H1 (cell line): ENCODE data around the gene EVI2B.

Experiments used
- ASH2L ChIP-seq: fragments of 200-600, 300-600 bp; sonication (generic); IDR thresholded peaks from one replicate; pipeline ENCODE4 v1.7.1; 2017; ENCODE audit warnings: low read length
- BRCA1 ChIP-seq: IDR thresholded peaks from 2 replicates; pipeline ENCODE4 v1.6.1; 2012; ENCODE audit warnings: low read depth, low read length, improper control_type of control experiment
- CBX8 ChIP-seq: fragments of 300-800, 300-1000 bp; sonication (generic); IDR thresholded peaks from 2 replicates; pipeline ENCODE4 v1.7.1; 2016; ENCODE audit warnings: low read depth, low read length, borderline replicate concordance
- CTCF ChIP-seq, 3 experiments: IDR thresholded peaks; 1 replicate in 2 of 3; 2 replicates in 1 of 3; pipeline versions ENCODE4 v1.5.1 to v1.6.1; 2011; ENCODE audit warnings: low read length in 3 of 3, mild to moderate bottlenecking in 3 of 3, inconsistent platforms in 2 of 3, low read depth in 1 of 3, moderate library complexity in 1 of 3; ENCODE audit not compliant: insufficient read depth in 1 of 3; ENCODE audit errors: control extremely low read depth in 1 of 3
- EP300 ChIP-seq, 2 experiments: IDR thresholded peaks; 1 replicate in 1 of 2; 2 replicates in 1 of 2; pipeline ENCODE4 v1.6.1; 2011 to 2012; ENCODE audit warnings: low read depth in 2 of 2, low read length in 2 of 2, mild to moderate bottlenecking in 2 of 2, borderline replicate concordance in 1 of 2, inconsistent platforms in 1 of 2, moderate library complexity in 1 of 2
- HDAC6 ChIP-seq: IDR thresholded peaks from one replicate; pipeline ENCODE4 v1.7.1; 2012; ENCODE audit warnings: low read depth, mild to moderate bottlenecking, inconsistent platforms, low read length, moderate library complexity
- RAD21 ChIP-seq, 2 experiments: IDR thresholded peaks in 1 of 2; conservative IDR thresholded peaks in 1 of 2; 2 replicates each; pipeline ENCODE4 v1.6.1; 2011; ENCODE audit warnings: low read depth in 2 of 2, low read length in 2 of 2, improper control_type of control experiment in 1 of 2, inconsistent platforms in 1 of 2, mild to moderate bottlenecking in 1 of 2, moderate library complexity in 1 of 2
- RBBP5 ChIP-seq: IDR thresholded peaks from 2 replicates; pipeline ENCODE4 v1.7.1; 2012; ENCODE audit warnings: low read depth, mild to moderate bottlenecking, inconsistent platforms, low read length, moderate library complexity, borderline replicate concordance
- TEAD4 ChIP-seq: IDR thresholded peaks from 2 replicates; pipeline ENCODE4 v1.6.1; 2012; ENCODE audit warnings: low read depth, low read length, inconsistent platforms, mixed read lengths
- USF2 ChIP-seq: IDR thresholded peaks from 2 replicates; pipeline ENCODE4 v1.6.1; 2011; ENCODE audit warnings: low read length, improper control_type of control experiment

GRCh38 chr17:31260151-31260550 is 53.7 kb downstream of the EVI2B start:
- TF ChIP-seq CTCF (IDR thresholded peaks at IDR 0.05; ENCODE audit: control extremely low read depth in 1 of 3, insufficient read depth in 1 of 3, low read depth in 1 of 3, low read length in 3 of 3) (no peak), TEAD4 (no peak), RAD21 (IDR thresholded peaks at IDR 0.05 in 1 of 2, conservative IDR thresholded peaks at IDR 0.05 in 1 of 2; ENCODE audit: low read depth in 2 of 2, low read length in 2 of 2) (no peak), CBX8 (no peak), EP300 (IDR thresholded peaks at IDR 0.05; ENCODE audit: borderline replicate concordance in 1 of 2, low read depth in 2 of 2, low read length in 2 of 2) (no peak), RBBP5 (no peak), BRCA1 (no peak), ASH2L (no peak), HDAC6 (no peak), USF2 (no peak)
